HCT116 (cell line): ENCODE measurements around the gene FOXC2. TPM values are rescaled to one million over a fixed set of nuclear protein-coding genes. Genes with fewer than 3 reads are reported as not detected.

Source experiments
- ATAC-seq: fragments of 200-7000 bp; cut with Tn5 transposase; 2 replicates; pipeline ENCODE4 v1.9.1; 2020; ENCODE audit warnings: mild to moderate bottlenecking, moderate library complexity
- BruUV-seq: library from RNA; stranded (reverse); fragments of 400-500 nt; replicated peaks from 2 replicates; lab custom pipeline; 2021; lab: Mats Ljungman, UMichigan
- CTCF ChIA-PET: fragments of 300-600 bp; sonication (Branson Sonifier 250); formaldehyde crosslinking; loops from one replicate; lab custom pipeline; 2021; ENCODE audit warnings: antibody characterized with exemption; lab: Charles Lee
- POLR2A ChIA-PET: fragments of 300-600, 350-600 bp; sonication (Branson Sonifier 250); formaldehyde crosslinking; loops from one replicate; lab custom pipeline; 2021; ENCODE audit warnings: antibody characterized with exemption; lab: Charles Lee
- RAD21 ChIA-PET, 2 experiments: fragments of 300-600 bp; sonication (Branson Sonifier 250); formaldehyde crosslinking; loops; one replicate each; lab custom pipeline; 2023; ENCODE audit warnings: low total read pairs in 2 of 2; ENCODE audit not compliant: uncharacterized antibody in 2 of 2, unreplicated experiment in 2 of 2, low non-redundant PET in 1 of 2; lab: Charles Lee
- DNase-seq: peaks from one replicate; pipeline ENCODE4 v3.0.0-alpha.2; 2010; ENCODE audit warnings: low read depth, low spot score
- H2AFZ ChIP-seq: fragments of 200-600 bp; shearing (Covaris generic), sonication (generic); 2 replicates; pipeline ENCODE4 v1.6.1; 2017; ENCODE audit warnings: low read depth, mixed run types, mixed read lengths, antibody characterized with exemption, low read length; ENCODE audit not compliant: poor library complexity, severe bottlenecking
- H3K27ac ChIP-seq: 2 replicates; pipeline ENCODE4 v1.5.1; 2012; ENCODE audit warnings: low read depth, low read length
- H3K27me3 ChIP-seq: fragments of 200-600 bp; sonication (generic); 2 replicates; pipeline ENCODE4 v1.6.1; 2016; ENCODE audit warnings: mixed run types, low read length, mixed read lengths; ENCODE audit not compliant: insufficient read depth
- H3K36me3 ChIP-seq, 2 experiments: fragments of 200-500 bp in 1 of 2; fragments of 200-600 bp in 1 of 2; sonication (Bioruptor generic) in 1 of 2; sonication (generic) in 1 of 2; 2 replicates each; pipeline versions ENCODE4 v1.5.1 to v1.6.1; 2014 to 2016; ENCODE audit warnings: low read length in 2 of 2, inconsistent platforms in 1 of 2, mixed read lengths in 1 of 2, mixed run types in 1 of 2; ENCODE audit not compliant: insufficient read depth in 2 of 2, control insufficient read depth in 1 of 2
- H3K4me1 ChIP-seq, 2 experiments: fragments of 200-600 bp in 1 of 2; sonication (generic) in 1 of 2; 2 replicates each; pipeline versions ENCODE4 v1.5.1 to v1.6.1; 2012 to 2017; ENCODE audit warnings: low read length in 2 of 2, inconsistent platforms in 1 of 2, mild to moderate bottlenecking in 1 of 2, mixed read lengths in 1 of 2, mixed run types in 1 of 2, moderate library complexity in 1 of 2; ENCODE audit not compliant: insufficient read depth in 2 of 2, control insufficient read depth in 1 of 2
- H3K4me2 ChIP-seq: fragments of 200-600 bp; sonication (generic); 2 replicates; pipeline ENCODE4 v1.6.1; 2017; ENCODE audit warnings: mixed run types, low read length, mixed read lengths
- H3K4me3 ChIP-seq, 2 experiments: fragments of 200-600 bp in 1 of 2; sonication (generic) in 1 of 2; replicated peaks in 1 of 2; 2 replicates each; pipeline ENCODE4 v1.5.1; 2011 to 2016; ENCODE audit warnings: low read length in 2 of 2, control low read depth in 1 of 2, low read depth in 1 of 2, mild to moderate bottlenecking in 1 of 2, mixed read lengths in 1 of 2, mixed run types in 1 of 2
- H3K79me2 ChIP-seq: fragments of 200-600 bp; sonication (generic); 2 replicates; pipeline ENCODE4 v1.6.1; 2017; ENCODE audit warnings: mild to moderate bottlenecking, mixed run types, low read length, moderate library complexity, mixed read lengths; ENCODE audit not compliant: insufficient read depth
- H3K9ac ChIP-seq: fragments of 200-600 bp; sonication (generic); 2 replicates; pipeline ENCODE4 v1.6.1; 2016; ENCODE audit warnings: low read length, mixed read lengths
- H3K9me2 ChIP-seq: fragments of 200-600 bp; sonication (generic), shearing (Covaris generic); 2 replicates; pipeline ENCODE4 v1.6.1; 2017; ENCODE audit warnings: mixed run types, mild to moderate bottlenecking, moderate library complexity; ENCODE audit not compliant: insufficient read depth
- H3K9me3 ChIP-seq, 2 experiments: fragments of 200-500 bp in 1 of 2; fragments of 200-600 bp in 1 of 2; sonication (Bioruptor generic) in 1 of 2; sonication (generic) in 1 of 2; 2 replicates each; pipeline ENCODE4 v1.6.1; 2014 to 2017; ENCODE audit warnings: low read length in 2 of 2, mixed read lengths in 2 of 2, inconsistent platforms in 1 of 2, low read depth in 1 of 2, mild to moderate bottlenecking in 1 of 2, mixed run types in 1 of 2, moderate library complexity in 1 of 2; ENCODE audit not compliant: control insufficient read depth in 1 of 2, insufficient read depth in 1 of 2
- H4K20me1 ChIP-seq: fragments of 200-600 bp; sonication (generic), shearing (Covaris generic); 2 replicates; pipeline ENCODE4 v1.6.1; 2017; ENCODE audit warnings: mixed run types, mild to moderate bottlenecking, moderate library complexity; ENCODE audit not compliant: insufficient read depth
- CBX3 ChIP-seq: IDR thresholded peaks from 2 replicates; pipeline ENCODE4 v1.6.1; 2012; ENCODE audit warnings: low read depth
- CEBPB ChIP-seq: IDR thresholded peaks from 2 replicates; pipeline ENCODE4 v1.6.1; 2012; ENCODE audit warnings: low read depth
- EGR1 ChIP-seq: IDR thresholded peaks from 2 replicates; pipeline ENCODE4 v1.6.1; 2012; ENCODE audit warnings: low read depth
- ELF1 ChIP-seq: IDR thresholded peaks from 2 replicates; pipeline ENCODE4 v1.6.1; 2012; ENCODE audit warnings: low read depth, borderline replicate concordance
- EZH2 ChIP-seq: fragments of 200-600 bp; sonication (generic); IDR thresholded peaks from 2 replicates; pipeline ENCODE4 v1.6.1; 2017; ENCODE audit warnings: antibody characterized with exemption, mixed run types
- EZH2phosphoT487 ChIP-seq: fragments of 200-600 bp; IDR thresholded peaks from 2 replicates; pipeline ENCODE4 v1.6.1; 2018; ENCODE audit warnings: antibody characterized with exemption, borderline replicate concordance
- FOSL1 ChIP-seq: IDR thresholded peaks from 2 replicates; pipeline ENCODE4 v1.6.1; 2012; ENCODE audit warnings: low read depth
- REST ChIP-seq: IDR thresholded peaks from 2 replicates; pipeline ENCODE4 v1.6.1; 2012; ENCODE audit warnings: low read depth
- SIN3A ChIP-seq: IDR thresholded peaks from 2 replicates; pipeline ENCODE4 v1.6.1; 2012; ENCODE audit warnings: low read depth
- YY1 ChIP-seq: IDR thresholded peaks from 2 replicates; pipeline ENCODE4 v1.6.1; 2011; ENCODE audit warnings: low read length, low read depth, moderate library complexity, mild to moderate bottlenecking; ENCODE audit not compliant: insufficient replicate concordance; ENCODE audit errors: extremely low read depth
- intact Hi-C: fragments of 100-400 bp; cut with micrococcal nuclease; formaldehyde crosslinking; loops from 2 replicates; pipeline ENCODE4 v1.10.0; 2022
- total RNA-seq: library from RNA; stranded (reverse); gene quantifications from one replicate; pipeline ENCODE4 v1.2.1, GENCODE V29; 2021; ENCODE audit not compliant: unreplicated experiment
- TF ChIP-seq, protein P1 (sequence below): IDR thresholded peaks from 2 replicates; pipeline ENCODE4 v1.6.1; 2011; ENCODE audit warnings: mild to moderate bottlenecking, low read length, moderate library complexity; ENCODE audit not compliant: insufficient replicate concordance; ENCODE audit errors: extremely low read depth

FOXC2 gene
- total RNA-seq, 1 experiment from 2014 or later, result 0.22 TPM

GRCh38 chr16:86576591-86577313, 10.1 kb downstream of the FOXC2 start:
- H3K9me2 ChIP-seq, result no peaks in the 10 kb centered on the region
- H3K4me3 ChIP-seq, result peak overlapping the region; percentile 62 to 63
- RAD21 ChIA-PET, result interaction anchor here (0.7 to 2.1 kb wide), 11 partner anchors 12 to 486 kb away, joined by 3 to 14 read pairs (median 4); no protein-coding TSS in a partner anchor
- H3K4me1 ChIP-seq, result peaks cover 11 to 22% of the 10 kb centered on the region in 2 experiments; a peak in 3 of 4 replicates
- H4K20me1 ChIP-seq, result no peaks in the 10 kb centered on the region
- H3K9ac ChIP-seq, result peak overlapping the region; percentile 54
- no peaks in the 10 kb centered on the region for H3K27me3 ChIP-seq
- POLR2A ChIA-PET, result interaction anchor here (0.6 to 1.2 kb wide), 9 partner anchors 8 to 811 kb away, joined by 3 to 6 read pairs (median 3); no protein-coding TSS in a partner anchor
- peak overlapping the region; percentile 89 for H3K4me2 ChIP-seq
- H2AFZ ChIP-seq, result peak overlapping the region; percentile 67
- ATAC-seq, result peak; percentile 31
- CTCF ChIA-PET, result interaction anchor here (0.6 to 2.3 kb wide), 24 partner anchors 9 to 1047 kb away, joined by 3 to 22 read pairs (median 4); no protein-coding TSS in a partner anchor
- BruUV-seq, result TSS peak; percentile 88
- no peaks in the 10 kb centered on the region for H3K79me2 ChIP-seq
- no peak for DNase-seq
- no peaks in the 10 kb centered on the region for H3K36me3 ChIP-seq
- peak overlapping the region; percentile 55 for H3K27ac ChIP-seq
- intact Hi-C loops, result loop anchor here (5.0 kb wide), 3 partner anchors 441 to 501 kb away; no protein-coding TSS in a partner anchor
- peak; percentile 35; the same call in 1 of the 2 replicates for TF ChIP-seq EGR1
- no peak for TF ChIP-seq EZH2phosphoT487
- H3K9me3 ChIP-seq, result no peaks in the 10 kb centered on the region

- CTCF ChIA-PET, result no interaction called here
- no peak for TF ChIP-seq CBX3
- TF ChIP-seq FOSL1, result no peak
- TF ChIP-seq EGR1, result no peak
- TF ChIP-seq CEBPB, result no peak
- TF ChIP-seq REST, result no peak
- TF ChIP-seq YY1, result no peak
- TF ChIP-seq ELF1, result no peak
- no peak for TF ChIP-seq SIN3A
- TF ChIP-seq, protein P1, sequence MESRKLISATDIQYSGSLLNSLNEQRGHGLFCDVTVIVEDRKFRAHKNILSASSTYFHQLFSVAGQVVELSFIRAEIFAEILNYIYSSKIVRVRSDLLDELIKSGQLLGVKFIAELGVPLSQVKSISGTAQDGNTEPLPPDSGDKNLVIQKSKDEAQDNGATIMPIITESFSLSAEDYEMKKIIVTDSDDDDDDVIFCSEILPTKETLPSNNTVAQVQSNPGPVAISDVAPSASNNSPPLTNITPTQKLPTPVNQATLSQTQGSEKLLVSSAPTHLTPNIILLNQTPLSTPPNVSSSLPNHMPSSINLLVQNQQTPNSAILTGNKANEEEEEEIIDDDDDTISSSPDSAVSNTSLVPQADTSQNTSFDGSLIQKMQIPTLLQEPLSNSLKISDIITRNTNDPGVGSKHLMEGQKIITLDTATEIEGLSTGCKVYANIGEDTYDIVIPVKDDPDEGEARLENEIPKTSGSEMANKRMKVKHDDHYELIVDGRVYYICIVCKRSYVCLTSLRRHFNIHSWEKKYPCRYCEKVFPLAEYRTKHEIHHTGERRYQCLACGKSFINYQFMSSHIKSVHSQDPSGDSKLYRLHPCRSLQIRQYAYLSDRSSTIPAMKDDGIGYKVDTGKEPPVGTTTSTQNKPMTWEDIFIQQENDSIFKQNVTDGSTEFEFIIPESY, result no peak
- no peak for TF ChIP-seq EZH2
Observed at GRCh38 chr16:86577314-86577971, 10.8 kb downstream of the FOXC2 start.

More at GRCh38 chr16:86577314-86577971, 10.8 kb downstream of the FOXC2 start:
- H2AFZ ChIP-seq, result no peak overlapping the region
- H3K27me3 ChIP-seq, result no peaks in the 10 kb centered on the region
- H3K27ac ChIP-seq, result no peak overlapping the region
- peaks cover 11 to 22% of the 10 kb centered on the region in 2 experiments; a peak in 3 of 4 replicates for H3K4me1 ChIP-seq
- no TSS peak for BruUV-seq
- no peak for ATAC-seq
- no peaks in the 10 kb centered on the region for H3K79me2 ChIP-seq
- no peaks in the 10 kb centered on the region for H4K20me1 ChIP-seq
- DNase-seq, result no peak
- no peaks in the 10 kb centered on the region for H3K9me3 ChIP-seq
- H3K36me3 ChIP-seq, result no peaks in the 10 kb centered on the region
- H3K9ac ChIP-seq, result peak overlapping the region; percentile 54; the same call in 1 of the 2 replicates
- ChIA-PET POLR2A (no interaction called here), RAD21 (no interaction called here)
- peak overlapping the region; percentile 89 for H3K4me2 ChIP-seq
- intact Hi-C loops, result loop anchor here (5.0 kb wide), 3 partner anchors 440 to 500 kb away; no protein-coding TSS in a partner anchor
- no peaks in the 10 kb centered on the region for H3K9me2 ChIP-seq
- H3K4me3 ChIP-seq, result peak overlapping the region; percentile 62 to 63
